Measurements from ENCODE around the gene LCE5A.

DNA sequence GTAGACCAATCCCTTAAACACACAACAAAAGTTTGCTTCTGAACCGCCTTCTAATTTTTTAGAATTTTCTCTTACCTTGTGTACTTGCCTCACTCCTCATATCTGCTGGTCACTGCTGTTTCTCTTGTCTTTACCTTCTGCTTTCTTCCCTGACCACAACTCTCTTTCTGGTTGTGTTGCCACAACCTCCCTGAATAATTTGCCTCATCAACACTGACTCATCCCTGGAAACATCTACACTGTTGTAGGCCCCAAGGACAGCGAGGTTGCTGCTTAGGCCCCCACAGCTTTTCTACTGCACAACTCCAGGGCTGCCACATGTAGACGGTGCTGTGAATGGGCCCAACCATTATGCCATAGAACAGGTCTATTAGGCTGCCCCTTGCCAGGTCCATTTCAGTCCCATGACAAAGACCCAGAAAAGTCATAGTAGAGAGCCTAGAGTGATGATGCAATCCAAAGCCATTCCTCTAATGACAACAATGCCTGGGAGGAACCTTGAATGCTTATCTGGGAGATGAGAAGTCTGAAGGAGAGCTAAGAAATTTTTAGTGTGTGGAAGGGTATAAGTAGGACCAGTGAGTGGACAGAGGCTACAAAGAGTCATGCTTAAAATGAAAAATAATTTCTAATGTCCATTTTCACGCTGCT is 36.6 kb upstream of the LCE5A start:
- TF ChIP-seq PHF8 (IDR thresholded peaks at IDR 0.05; ENCODE audit: borderline replicate concordance, low read length) (no peak), ZNF253 (CRISPR knock-in tag; conservative IDR thresholded peaks at IDR 0.05) (no peak), PRMT5 (CRISPR knock-in tag; IDR thresholded peaks at IDR 0.05) (no peak), YY1 (IDR thresholded peaks at IDR 0.05; ENCODE audit: borderline replicate concordance in 1 of 3, control insufficient read depth in 1 of 3, extremely low read depth in 1 of 3, insufficient read depth in 3 of 3, insufficient read length in 1 of 3, insufficient replicate concordance in 2 of 3, low read depth in 1 of 3, low read length in 2 of 3) (no peak), NFIC (IDR thresholded peaks at IDR 0.05) (no peak), BRCA1 (IDR thresholded peaks at IDR 0.05) (no peak), BRCA1 (CRISPR knock-in tag; IDR thresholded peaks at IDR 0.05) (no peak)
- TF ChIP-seq, protein P1, sequence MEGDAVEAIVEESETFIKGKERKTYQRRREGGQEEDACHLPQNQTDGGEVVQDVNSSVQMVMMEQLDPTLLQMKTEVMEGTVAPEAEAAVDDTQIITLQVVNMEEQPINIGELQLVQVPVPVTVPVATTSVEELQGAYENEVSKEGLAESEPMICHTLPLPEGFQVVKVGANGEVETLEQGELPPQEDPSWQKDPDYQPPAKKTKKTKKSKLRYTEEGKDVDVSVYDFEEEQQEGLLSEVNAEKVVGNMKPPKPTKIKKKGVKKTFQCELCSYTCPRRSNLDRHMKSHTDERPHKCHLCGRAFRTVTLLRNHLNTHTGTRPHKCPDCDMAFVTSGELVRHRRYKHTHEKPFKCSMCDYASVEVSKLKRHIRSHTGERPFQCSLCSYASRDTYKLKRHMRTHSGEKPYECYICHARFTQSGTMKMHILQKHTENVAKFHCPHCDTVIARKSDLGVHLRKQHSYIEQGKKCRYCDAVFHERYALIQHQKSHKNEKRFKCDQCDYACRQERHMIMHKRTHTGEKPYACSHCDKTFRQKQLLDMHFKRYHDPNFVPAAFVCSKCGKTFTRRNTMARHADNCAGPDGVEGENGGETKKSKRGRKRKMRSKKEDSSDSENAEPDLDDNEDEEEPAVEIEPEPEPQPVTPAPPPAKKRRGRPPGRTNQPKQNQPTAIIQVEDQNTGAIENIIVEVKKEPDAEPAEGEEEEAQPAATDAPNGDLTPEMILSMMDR (IDR thresholded peaks at IDR 0.05 in 2 of 3, conservative IDR thresholded peaks at IDR 0.05 in 1 of 3; ENCODE audit: insufficient read depth in 2 of 3, low read depth in 1 of 3, low read length in 3 of 3): no peak
